ENCODE results near the gene CFAP99. TPM values are rescaled to one million over a fixed set of nuclear protein-coding genes. Genes with fewer than 3 reads are reported as not detected.

CFAP99 gene
- total and polyA plus RNA-seq, 8 donors = 0.41 to 2.6 (median 1.4) TPM

DNA sequence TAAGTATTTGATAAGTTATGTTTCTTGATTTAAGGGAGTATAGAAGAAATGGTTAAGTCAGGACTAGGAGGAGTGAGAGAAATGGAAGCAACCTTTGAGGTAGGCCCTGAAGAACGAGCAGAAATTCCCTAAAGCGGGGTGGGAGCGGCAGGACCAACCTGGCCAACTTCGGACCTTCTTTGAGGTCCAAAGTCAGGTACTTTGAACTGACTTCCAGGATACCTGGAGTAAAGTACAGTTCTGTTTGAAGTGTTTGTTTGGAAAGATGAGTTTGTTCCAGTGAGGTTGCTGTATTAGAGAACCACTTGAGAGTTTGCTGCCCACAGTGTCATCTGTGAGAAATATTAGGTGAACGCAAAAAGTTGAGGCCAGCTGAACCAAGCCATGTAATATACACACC is 61.9 kb downstream of the CFAP99 start:
- intact Hi-C loops (cut with DNase I) = no loop called here
- ATAC-seq (no peak), DNase-seq (no peak)
- Histone ChIP-seq H3K4me3 (no peak overlapping the region), H3K9me3 (no peaks in the 10 kb centered on the region), H3K27ac (no peak overlapping the region), H3K4me1 (peaks cover 34 to 86% of the 10 kb centered on the region in 2 donors), H3K36me3 (no peaks in the 10 kb centered on the region), H3K27me3 (no peaks in the 10 kb centered on the region)
- TF ChIP-seq, protein P1, sequence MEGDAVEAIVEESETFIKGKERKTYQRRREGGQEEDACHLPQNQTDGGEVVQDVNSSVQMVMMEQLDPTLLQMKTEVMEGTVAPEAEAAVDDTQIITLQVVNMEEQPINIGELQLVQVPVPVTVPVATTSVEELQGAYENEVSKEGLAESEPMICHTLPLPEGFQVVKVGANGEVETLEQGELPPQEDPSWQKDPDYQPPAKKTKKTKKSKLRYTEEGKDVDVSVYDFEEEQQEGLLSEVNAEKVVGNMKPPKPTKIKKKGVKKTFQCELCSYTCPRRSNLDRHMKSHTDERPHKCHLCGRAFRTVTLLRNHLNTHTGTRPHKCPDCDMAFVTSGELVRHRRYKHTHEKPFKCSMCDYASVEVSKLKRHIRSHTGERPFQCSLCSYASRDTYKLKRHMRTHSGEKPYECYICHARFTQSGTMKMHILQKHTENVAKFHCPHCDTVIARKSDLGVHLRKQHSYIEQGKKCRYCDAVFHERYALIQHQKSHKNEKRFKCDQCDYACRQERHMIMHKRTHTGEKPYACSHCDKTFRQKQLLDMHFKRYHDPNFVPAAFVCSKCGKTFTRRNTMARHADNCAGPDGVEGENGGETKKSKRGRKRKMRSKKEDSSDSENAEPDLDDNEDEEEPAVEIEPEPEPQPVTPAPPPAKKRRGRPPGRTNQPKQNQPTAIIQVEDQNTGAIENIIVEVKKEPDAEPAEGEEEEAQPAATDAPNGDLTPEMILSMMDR (IDR thresholded peaks at IDR 0.05) = no peak

DNA sequence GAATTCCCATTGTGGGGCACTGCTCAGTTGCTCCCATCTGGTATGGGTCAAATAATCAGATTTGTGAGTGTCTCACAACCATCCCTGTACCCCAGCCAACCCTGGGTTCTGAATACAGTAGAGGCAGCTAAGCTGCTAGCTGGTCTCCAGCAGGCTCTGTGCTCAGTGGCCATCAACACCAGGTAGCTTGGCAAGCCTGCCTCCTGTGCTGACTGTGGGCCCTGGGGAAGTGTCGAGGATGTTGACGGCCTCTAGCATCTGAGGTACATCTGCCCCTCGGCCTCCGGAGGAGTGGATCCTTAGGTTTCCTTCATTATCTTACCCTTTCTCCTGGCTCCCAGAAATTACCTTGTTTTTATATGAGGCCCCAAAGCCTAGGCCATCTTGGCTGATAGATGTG is 63.4 kb downstream of the CFAP99 start:
- H3K4me1 ChIP-seq = peaks cover 37 to 99% of the 10 kb centered on the region in 2 donors
- H3K27ac ChIP-seq = peak overlapping the region; percentile 35 to 56
- no peak overlapping the region for H3K4me3 ChIP-seq
- H3K36me3 ChIP-seq = no peaks in the 10 kb centered on the region
- TF ChIP-seq, protein P1 (IDR thresholded peaks at IDR 0.05) = no peak
- no peak for DNase-seq
- no peaks in the 10 kb centered on the region for H3K27me3 ChIP-seq
- no peaks in the 10 kb centered on the region for H3K9me3 ChIP-seq
- no peak for ATAC-seq
- intact Hi-C loops (cut with DNase I) = no loop called here

DNA sequence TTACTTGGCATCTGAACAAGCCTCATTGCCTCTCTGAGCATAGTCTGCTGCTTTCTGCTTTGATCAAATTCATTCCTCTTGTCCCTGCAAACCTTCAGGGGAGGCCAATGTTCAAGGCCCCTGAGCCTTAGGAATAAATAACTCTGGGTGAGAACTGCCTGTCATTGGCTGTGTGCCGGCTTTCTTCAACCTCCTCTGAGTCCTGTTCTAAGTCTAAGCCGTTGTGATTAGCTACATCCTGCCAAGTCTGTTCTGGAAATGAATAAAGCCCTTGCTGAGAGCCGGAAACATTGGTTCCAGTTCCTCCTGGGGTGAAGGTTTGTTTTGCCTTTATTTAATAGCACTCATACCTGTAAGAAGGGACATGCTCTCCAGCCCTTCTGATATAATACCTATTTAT is 63.9 kb downstream of the CFAP99 start:
- Histone ChIP-seq H3K4me3 (no peak overlapping the region), H3K36me3 (no peaks in the 10 kb centered on the region), H3K9me3 (no peaks in the 10 kb centered on the region), H3K4me1 (peaks cover 37 to 99% of the 10 kb centered on the region in 2 donors), H3K27ac (peak overlapping the region; percentile 35 to 56), H3K27me3 (no peaks in the 10 kb centered on the region)
- TF ChIP-seq, protein P1 (IDR thresholded peaks at IDR 0.05) = no peak
- DNase-seq (peak in 1 of 4 donors; percentile 43), ATAC-seq (peak; percentile 35)
- intact Hi-C loops (cut with DNase I) = no loop called here

DNA sequence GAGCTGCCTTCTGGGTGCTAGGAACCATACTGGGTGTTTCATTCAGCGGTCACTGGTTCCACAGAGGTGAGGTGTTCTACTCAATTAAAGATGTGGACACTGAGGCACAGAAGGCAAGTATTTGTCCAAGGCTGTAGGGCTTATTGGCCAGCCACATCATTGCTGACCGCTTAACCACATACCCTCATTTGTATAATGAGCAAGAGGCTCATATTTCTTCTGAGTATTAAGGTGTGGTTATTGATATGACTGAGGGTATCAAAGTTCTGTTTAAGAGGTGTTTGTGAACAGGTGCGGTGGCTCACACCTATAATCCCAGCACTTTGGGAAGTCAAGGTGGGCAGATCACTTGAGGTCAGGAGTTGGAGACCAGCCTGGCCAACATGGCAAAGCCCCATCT is 64.5 kb downstream of the CFAP99 start:
- ATAC-seq = no peak
- DNase-seq = no peak
- Histone ChIP-seq H3K4me3 (no peak overlapping the region), H3K36me3 (no peaks in the 10 kb centered on the region), H3K27ac (peak overlapping the region; percentile 35 to 56), H3K27me3 (no peaks in the 10 kb centered on the region), H3K4me1 (peaks cover 37 to 98% of the 10 kb centered on the region in 2 donors), H3K9me3 (no peaks in the 10 kb centered on the region)
- TF ChIP-seq, protein P1 (IDR thresholded peaks at IDR 0.05) = no peak
- intact Hi-C loops (cut with DNase I) = no loop called here

DNA sequence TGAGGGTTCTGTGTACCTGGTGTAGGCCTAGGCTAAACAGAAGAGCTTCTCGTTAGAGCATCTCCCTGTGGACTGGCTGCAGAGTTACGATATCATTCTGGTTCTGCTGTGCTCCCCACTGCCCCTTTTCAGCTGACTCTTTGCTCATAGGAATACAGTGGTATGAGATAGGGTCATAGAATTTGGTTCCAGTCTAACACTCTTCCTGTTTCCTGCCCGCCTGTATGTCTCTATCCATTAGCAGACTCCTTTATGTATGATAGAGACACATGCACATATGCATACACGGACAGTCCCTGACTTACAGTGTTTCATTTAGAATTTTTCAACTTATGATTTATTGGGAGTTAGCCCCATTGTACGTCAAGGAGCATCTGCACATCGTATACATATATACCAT is 65.4 kb downstream of the CFAP99 start:
- TF ChIP-seq, protein P1 (IDR thresholded peaks at IDR 0.05) = no peak
- Histone ChIP-seq H3K4me3 (no peak overlapping the region), H3K27ac (peak overlapping the region in 1 of 2 donors; percentile 88), H3K36me3 (no peaks in the 10 kb centered on the region), H3K9me3 (no peaks in the 10 kb centered on the region), H3K27me3 (no peaks in the 10 kb centered on the region), H3K4me1 (peaks cover 34 to 93% of the 10 kb centered on the region in 2 donors)
- intact Hi-C loops (cut with DNase I) = no loop called here
- ATAC-seq = no peak
- no peak for DNase-seq
